ENCODE data around the gene NDUFB8. TPM values are rescaled to one million over a fixed set of nuclear protein-coding genes. Genes with fewer than 3 reads are reported as not detected.

Gene NDUFB8
- total RNA-seq, 1 experiment from 2014 or later = 184 TPM

GRCh38 chr10:100506596-100507356 is 22.9 kb downstream of the NDUFB8 start:
- DNase-seq (ENCODE audit: low spot score) = no peak

- no peak for DNase-seq (ENCODE audit: low spot score)
Observed at GRCh38 chr10:100505164-100505563, 24.5 kb downstream of the NDUFB8 start.

- no peak for DNase-seq (ENCODE audit: low spot score)
Observed at GRCh38 chr10:100504096-100504495, 25.6 kb downstream of the NDUFB8 start.

GRCh38 chr10:100502926-100503494 is 26.7 kb downstream of the NDUFB8 start:
- DNase-seq (ENCODE audit: low spot score) = no peak

GRCh38 chr10:100501423-100501822 is 28.2 kb downstream of the NDUFB8 start:
- DNase-seq (ENCODE audit: low spot score) = no peak

GRCh38 chr10:100498059-100498458 is 31.6 kb downstream of the NDUFB8 start:
- DNase-seq (ENCODE audit: low spot score) = no peak

- DNase-seq (ENCODE audit: low spot score) = no peak
Observed at GRCh38 chr10:100496567-100496966, 33.1 kb downstream of the NDUFB8 start.

- DNase-seq (ENCODE audit: low spot score) = no peak
Observed at GRCh38 chr10:100490531-100490930, 39.1 kb downstream of the NDUFB8 start.

- DNase-seq (ENCODE audit: low spot score) = no peak
Observed at GRCh38 chr10:100489396-100489795, 40.3 kb downstream of the NDUFB8 start.

- no peak for DNase-seq (ENCODE audit: low spot score)
Observed at GRCh38 chr10:100487529-100487928, 42.1 kb downstream of the NDUFB8 start.

- no peak for DNase-seq (ENCODE audit: low spot score)
Observed at GRCh38 chr10:100485801-100486495, 43.7 kb downstream of the NDUFB8 start.

GRCh38 chr10:100485366-100485765 is 44.3 kb downstream of the NDUFB8 start:
- no peak for DNase-seq (ENCODE audit: low spot score)

- no peak for DNase-seq (ENCODE audit: low spot score)
Observed at GRCh38 chr10:100483876-100484666, 45.6 kb downstream of the NDUFB8 start.

GRCh38 chr10:100482834-100483185 is 46.9 kb downstream of the NDUFB8 start:
- no peak for DNase-seq (ENCODE audit: low spot score)

- peak; percentile 47 for DNase-seq (ENCODE audit: low spot score)
Observed at GRCh38 chr10:100482181-100482833, 47.4 kb downstream of the NDUFB8 start.

- DNase-seq (ENCODE audit: low spot score) = peak; percentile 85
Observed at GRCh38 chr10:100481462-100482081, 48.1 kb downstream of the NDUFB8 start.

GRCh38 chr10:100480002-100480401 is 49.7 kb downstream of the NDUFB8 start:
- no peak for DNase-seq (ENCODE audit: low spot score)

GRCh38 chr10:100479037-100479436 is 50.6 kb downstream of the NDUFB8 start:
- DNase-seq (ENCODE audit: low spot score) = no peak

- DNase-seq (ENCODE audit: low spot score) = no peak
Observed at GRCh38 chr10:100477970-100478369, 51.7 kb downstream of the NDUFB8 start.

Data from H4 (cell line).